ENCODE results near the gene PLSCR5.

The PLSCR5 gene

GRCh38 chr3:146543461-146544001, 61.6 kb downstream of the PLSCR5 start:
- no peak for DNase-seq

GRCh38 chr3:146542978-146543377, 62.2 kb downstream of the PLSCR5 start:
- no peak for DNase-seq

- no peak for DNase-seq
Observed at GRCh38 chr3:146542179-146542578, 63.0 kb downstream of the PLSCR5 start.

GRCh38 chr3:146540978-146541377, 64.2 kb downstream of the PLSCR5 start:
- no peak for DNase-seq

- DNase-seq, result no peak
Observed at GRCh38 chr3:146540236-146540635, 64.9 kb downstream of the PLSCR5 start.

GRCh38 chr3:146539315-146539714, 65.8 kb downstream of the PLSCR5 start:
- DNase-seq, result no peak

GRCh38 chr3:146537603-146538002, 67.5 kb downstream of the PLSCR5 start:
- no peak for DNase-seq

GRCh38 chr3:146536681-146537080, 68.5 kb downstream of the PLSCR5 start:
- DNase-seq, result no peak
